ENCODE results near the gene TEDC2.
A peak's percentile ranks its signal among the peaks of the same experiment; 100 is the strongest.

The TEDC2 gene

DNA sequence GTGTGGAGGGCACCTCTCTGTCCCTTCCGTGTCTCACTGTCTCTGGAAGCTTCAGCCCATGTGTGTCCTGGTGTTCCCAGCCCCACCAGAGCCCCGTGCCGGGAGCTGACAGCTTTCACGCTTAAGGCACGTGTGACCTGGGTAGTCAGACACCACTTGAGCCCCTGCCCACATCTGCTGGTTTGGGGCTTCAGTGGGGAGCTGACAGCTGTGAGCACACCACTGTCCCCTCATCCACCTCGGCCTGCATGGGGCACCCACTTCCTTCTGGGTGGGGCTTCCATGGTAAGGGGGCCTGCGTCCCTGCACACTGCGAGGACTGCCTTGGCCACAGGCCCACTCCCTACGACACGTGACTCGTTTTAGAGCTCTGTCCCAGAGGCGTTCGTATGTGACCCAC lies 2.6 kb upstream of the TEDC2 start:
- no peak overlapping the region for H3K27ac ChIP-seq (ENCODE audit: low read length)
- H3K36me3 ChIP-seq (ENCODE audit: control insufficient read depth in 1 of 2, insufficient read depth in 2 of 2, low read length in 2 of 2), result peaks cover 4 to 5% of the 10 kb centered on the region in 2 donors

DNA sequence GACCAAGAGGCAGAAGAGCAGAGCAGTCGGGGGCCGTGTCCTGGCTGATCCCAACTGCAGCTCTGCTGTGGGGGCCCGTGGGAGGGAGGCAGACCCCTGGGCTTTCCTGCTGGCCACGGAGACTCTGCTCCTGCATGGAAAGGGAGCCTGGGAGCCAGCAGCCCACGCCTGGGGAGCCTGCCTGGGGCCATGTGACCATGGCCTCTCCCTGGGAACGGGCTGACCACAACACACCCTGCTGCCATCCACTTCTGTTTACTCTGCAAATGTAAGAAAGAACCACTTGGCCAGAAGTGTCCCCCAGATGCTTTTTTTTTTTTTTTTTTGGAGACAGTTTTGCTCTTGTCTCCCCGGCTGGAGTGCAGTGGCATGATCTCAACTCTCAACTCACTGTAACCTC lies 2.0 kb upstream of the TEDC2 start:
- no peaks in the 10 kb centered on the region for H3K27me3 ChIP-seq (ENCODE audit: low read depth, low read length)
- H3K4me3 ChIP-seq (ENCODE audit: low read depth in 1 of 2, low read length in 2 of 2), result no peak overlapping the region
- H3K4me1 ChIP-seq (ENCODE audit: control insufficient read depth in 1 of 2, insufficient read depth in 2 of 2, low read length in 2 of 2), result peaks cover 0 to 15% of the 10 kb centered on the region in 2 donors
- peaks cover 4 to 5% of the 10 kb centered on the region in 2 donors for H3K36me3 ChIP-seq (ENCODE audit: control insufficient read depth in 1 of 2, insufficient read depth in 2 of 2, low read length in 2 of 2)
- H3K27ac ChIP-seq (ENCODE audit: low read length), result no peak overlapping the region
- no peaks in the 10 kb centered on the region for H3K9me3 ChIP-seq (ENCODE audit: control insufficient read depth in 1 of 2, low read length in 2 of 2)

More for the DNA sequence above, 2.6 kb upstream of the TEDC2 start:
- H3K4me3 ChIP-seq (ENCODE audit: low read depth in 1 of 2, low read length in 2 of 2), result no peak overlapping the region
- no peaks in the 10 kb centered on the region for H3K9me3 ChIP-seq (ENCODE audit: control insufficient read depth in 1 of 2, low read length in 2 of 2)
- peaks cover 0 to 15% of the 10 kb centered on the region in 2 donors for H3K4me1 ChIP-seq (ENCODE audit: control insufficient read depth in 1 of 2, insufficient read depth in 2 of 2, low read length in 2 of 2)
- no peaks in the 10 kb centered on the region for H3K27me3 ChIP-seq (ENCODE audit: low read depth, low read length)

DNA sequence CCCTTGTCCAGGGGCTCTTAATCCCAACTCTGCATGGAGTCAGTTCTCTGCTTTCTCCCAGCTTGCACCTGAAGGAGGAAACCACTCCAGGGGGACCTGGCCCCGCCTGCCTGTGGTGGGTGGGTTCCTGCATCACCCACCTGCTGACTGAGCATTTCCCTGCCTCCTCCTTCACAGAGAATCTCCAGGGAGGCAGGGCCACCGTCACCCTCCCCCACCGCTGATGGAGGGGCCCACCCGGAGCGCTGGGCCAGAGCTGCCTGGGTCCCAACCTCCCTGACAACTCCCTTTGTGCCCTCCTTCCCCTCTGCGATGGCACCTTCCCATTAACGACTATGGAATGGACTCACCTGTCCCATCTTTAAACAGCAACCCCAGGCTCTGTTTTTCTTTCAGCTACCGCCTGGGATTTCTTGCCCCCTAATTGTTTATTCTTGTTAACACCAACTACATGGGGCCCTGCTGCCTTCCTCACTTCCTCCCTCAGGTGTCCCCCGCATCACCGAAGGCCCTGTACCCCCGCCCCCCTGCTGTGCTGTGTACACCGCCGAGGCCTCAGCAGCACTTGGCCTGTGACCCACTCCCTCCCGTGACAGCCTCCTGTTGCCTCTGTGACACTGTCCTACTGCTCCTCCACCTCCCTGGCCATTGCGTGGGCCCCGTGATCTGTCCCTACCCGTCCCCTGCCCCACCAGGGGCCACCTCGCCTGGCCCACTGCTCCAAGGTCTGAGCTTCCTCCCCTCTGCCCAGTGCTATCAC lies 842 bp upstream of the TEDC2 start:
- Histone ChIP-seq H3K9me3 (ENCODE audit: control insufficient read depth in 1 of 2, low read length in 2 of 2) (no peaks in the 10 kb centered on the region), H3K27me3 (ENCODE audit: low read depth, low read length) (no peaks in the 10 kb centered on the region), H3K4me1 (ENCODE audit: control insufficient read depth in 1 of 2, insufficient read depth in 2 of 2, low read length in 2 of 2) (peaks cover 0 to 15% of the 10 kb centered on the region in 2 donors), H3K4me3 (ENCODE audit: low read depth in 1 of 2, low read length in 2 of 2) (peak overlapping the region; percentile 73 to 80), H3K36me3 (ENCODE audit: control insufficient read depth in 1 of 2, insufficient read depth in 2 of 2, low read length in 2 of 2) (no peaks in the 10 kb centered on the region), H3K27ac (ENCODE audit: low read length) (no peak overlapping the region)

DNA sequence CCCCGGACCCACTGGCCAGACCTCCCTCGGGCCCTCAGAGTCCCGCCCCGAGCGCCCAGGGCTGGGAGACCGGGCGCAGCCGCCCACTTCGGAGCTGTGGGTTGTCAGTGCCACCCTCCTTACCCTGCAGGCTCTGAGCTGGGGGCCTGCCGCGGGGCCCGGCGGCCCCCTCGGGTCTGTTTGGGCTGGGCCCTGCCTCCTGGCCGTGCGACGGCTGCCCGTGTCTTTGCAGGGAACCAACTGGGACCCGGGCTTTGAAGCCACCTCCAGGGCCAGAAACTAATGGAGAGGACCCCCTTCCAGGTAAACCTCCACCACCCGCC lies 443 bp downstream of the TEDC2 start:
- H3K36me3 ChIP-seq (ENCODE audit: control insufficient read depth in 1 of 2, insufficient read depth in 2 of 2, low read length in 2 of 2), result no peaks in the 10 kb centered on the region
- peak overlapping the region in 1 of 2 donors; percentile 80 for H3K4me3 ChIP-seq (ENCODE audit: low read depth in 1 of 2, low read length in 2 of 2)
- no peaks in the 10 kb centered on the region for H3K9me3 ChIP-seq (ENCODE audit: control insufficient read depth in 1 of 2, low read length in 2 of 2)
- peaks cover 0 to 15% of the 10 kb centered on the region in 2 donors for H3K4me1 ChIP-seq (ENCODE audit: control insufficient read depth in 1 of 2, insufficient read depth in 2 of 2, low read length in 2 of 2)
- H3K27me3 ChIP-seq (ENCODE audit: low read depth, low read length), result no peaks in the 10 kb centered on the region
- no peak overlapping the region for H3K27ac ChIP-seq (ENCODE audit: low read length)

DNA sequence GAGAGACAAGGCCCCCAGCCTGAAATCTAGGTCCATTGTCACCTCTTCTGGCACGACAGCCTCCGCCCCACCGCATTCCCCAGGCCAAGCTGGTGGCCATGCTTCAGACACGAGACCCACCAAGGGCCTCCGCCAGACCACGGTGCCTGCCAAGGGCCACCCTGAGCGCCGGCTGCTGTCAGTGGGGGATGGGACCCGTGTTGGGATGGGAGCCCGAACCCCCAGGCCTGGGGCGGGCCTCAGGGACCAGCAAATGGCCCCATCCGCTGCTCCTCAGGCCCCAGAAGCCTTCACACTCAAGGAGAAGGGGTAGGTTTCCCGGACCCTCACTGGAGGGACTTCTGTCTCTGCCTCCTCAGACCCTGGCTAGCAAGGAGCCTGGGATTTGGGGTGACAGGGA lies 1.0 kb downstream of the TEDC2 start:
- Histone ChIP-seq H3K27ac (ENCODE audit: low read length) (no peak overlapping the region), H3K4me3 (ENCODE audit: low read depth in 1 of 2, low read length in 2 of 2) (no peak overlapping the region), H3K4me1 (ENCODE audit: control insufficient read depth in 1 of 2, insufficient read depth in 2 of 2, low read length in 2 of 2) (peaks cover 0 to 15% of the 10 kb centered on the region in 2 donors), H3K9me3 (ENCODE audit: control insufficient read depth in 1 of 2, low read length in 2 of 2) (no peaks in the 10 kb centered on the region), H3K27me3 (ENCODE audit: low read depth, low read length) (no peaks in the 10 kb centered on the region), H3K36me3 (ENCODE audit: control insufficient read depth in 1 of 2, insufficient read depth in 2 of 2, low read length in 2 of 2) (no peaks in the 10 kb centered on the region)

DNA sequence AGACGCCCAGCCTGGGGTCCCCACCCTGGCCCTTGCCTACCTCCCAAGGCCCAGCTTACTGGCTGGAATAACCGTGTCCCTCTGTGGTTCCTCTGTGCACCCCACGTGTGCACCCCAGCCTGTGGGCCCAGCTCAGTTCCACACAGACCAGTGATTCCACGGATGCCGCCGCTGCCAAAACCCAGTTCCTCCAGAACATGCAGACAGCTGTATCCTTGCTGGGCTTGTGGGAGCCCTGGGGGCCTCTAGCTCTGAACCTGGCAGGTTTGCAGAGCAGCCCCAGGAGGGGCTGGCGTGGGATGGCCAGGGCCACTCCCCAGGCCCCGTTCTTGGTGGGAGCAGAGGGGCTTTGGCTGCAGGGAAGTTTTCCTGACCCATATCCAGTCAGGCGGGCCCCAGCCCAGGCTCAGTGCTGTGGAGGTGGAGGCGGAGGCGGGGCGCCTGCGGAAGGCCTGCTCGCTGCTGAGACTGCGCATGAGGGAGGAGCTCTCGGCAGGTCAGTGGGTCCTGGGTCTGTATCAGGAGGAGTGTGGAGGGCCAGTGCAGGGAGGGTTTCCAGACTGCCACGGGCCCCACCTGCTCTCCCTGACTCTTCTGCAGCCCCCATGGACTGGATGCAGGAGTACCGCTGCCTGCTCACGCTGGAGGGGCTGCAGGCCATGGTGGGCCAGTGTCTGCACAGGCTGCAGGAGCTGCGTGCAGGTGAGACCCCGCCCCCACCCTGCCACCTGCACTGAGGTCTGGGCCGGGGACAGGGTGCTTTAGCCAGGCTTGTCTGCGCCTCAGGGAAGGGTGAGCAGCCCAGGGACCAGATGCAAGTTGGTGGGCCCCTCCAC lies 2.3 kb downstream of the TEDC2 start:
- Histone ChIP-seq H3K27me3 (ENCODE audit: low read depth, low read length) (no peaks in the 10 kb centered on the region), H3K4me1 (ENCODE audit: control insufficient read depth in 1 of 2, insufficient read depth in 2 of 2, low read length in 2 of 2) (peaks cover 0 to 15% of the 10 kb centered on the region in 2 donors), H3K27ac (ENCODE audit: low read length) (no peak overlapping the region), H3K4me3 (ENCODE audit: low read depth in 1 of 2, low read length in 2 of 2) (no peak overlapping the region), H3K36me3 (ENCODE audit: control insufficient read depth in 1 of 2, insufficient read depth in 2 of 2, low read length in 2 of 2) (no peaks in the 10 kb centered on the region), H3K9me3 (ENCODE audit: control insufficient read depth in 1 of 2, low read length in 2 of 2) (no peaks in the 10 kb centered on the region)

DNA sequence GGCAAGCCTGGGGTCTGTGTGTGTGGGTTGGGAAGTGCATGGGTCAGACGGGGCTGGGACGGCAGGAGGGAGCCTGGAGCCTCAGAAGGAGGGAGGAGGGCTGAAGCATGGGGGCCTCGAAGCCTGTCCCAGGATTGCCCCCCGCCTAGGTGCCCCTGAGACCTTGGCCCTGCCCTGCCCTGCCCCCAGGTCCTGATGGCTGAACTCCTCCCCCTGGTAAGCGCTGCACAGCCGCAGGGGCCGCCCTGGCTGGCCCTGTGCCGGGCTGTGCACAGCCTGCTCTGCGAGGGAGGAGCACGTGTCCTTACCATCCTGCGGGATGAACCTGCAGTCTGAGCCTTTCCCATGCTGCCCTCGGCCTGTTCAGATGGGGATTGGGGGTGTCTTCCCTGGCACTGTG lies 4.4 kb downstream of the TEDC2 start:
- Histone ChIP-seq H3K36me3 (ENCODE audit: control insufficient read depth in 1 of 2, insufficient read depth in 2 of 2, low read length in 2 of 2) (no peaks in the 10 kb centered on the region), H3K9me3 (ENCODE audit: control insufficient read depth in 1 of 2, low read length in 2 of 2) (no peaks in the 10 kb centered on the region), H3K27me3 (ENCODE audit: low read depth, low read length) (peaks cover 5% of the 10 kb centered on the region), H3K27ac (ENCODE audit: low read length) (no peak overlapping the region), H3K4me1 (ENCODE audit: control insufficient read depth in 1 of 2, insufficient read depth in 2 of 2, low read length in 2 of 2) (peaks cover 0 to 25% of the 10 kb centered on the region in 2 donors), H3K4me3 (ENCODE audit: low read depth in 1 of 2, low read length in 2 of 2) (no peak overlapping the region)

DNA sequence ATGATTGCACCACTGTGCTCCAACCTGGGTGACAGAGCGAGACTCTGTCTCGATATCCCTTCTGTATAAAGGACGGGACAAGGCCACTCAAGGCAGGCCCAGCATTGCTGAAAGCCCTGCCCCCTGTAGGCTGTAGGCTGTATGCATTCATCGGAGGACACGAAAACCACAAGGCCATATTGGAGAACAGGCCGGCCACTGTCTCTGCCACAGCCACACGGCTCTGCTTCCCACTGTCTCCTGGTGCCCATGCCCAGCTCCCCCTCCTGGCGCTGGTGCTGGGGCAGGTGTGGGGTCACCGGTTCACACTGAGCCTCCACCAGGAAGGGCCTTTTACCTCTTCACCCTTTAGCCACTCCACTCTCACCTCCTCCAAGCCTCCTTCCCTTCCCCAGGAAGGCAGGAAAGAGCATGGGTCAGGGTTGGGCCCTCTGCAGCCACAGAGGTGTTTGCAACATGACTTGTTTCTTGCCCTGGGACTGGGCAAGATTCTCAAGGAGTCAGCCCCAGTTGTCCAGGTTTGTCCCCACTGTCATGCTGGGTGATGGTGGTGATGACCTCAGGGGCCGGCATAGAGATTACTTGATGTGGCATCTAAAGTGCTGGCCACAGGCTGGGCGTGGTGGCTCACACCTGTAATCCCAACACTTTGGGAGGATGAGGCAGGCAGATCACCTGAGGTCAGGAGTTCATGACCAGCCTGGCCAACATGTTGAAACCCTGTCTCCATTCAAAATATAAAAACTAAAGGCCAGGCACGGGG lies 5.9 kb downstream of the TEDC2 start:
- peaks cover 12% of the 10 kb centered on the region for H3K27me3 ChIP-seq (ENCODE audit: low read depth, low read length)

DNA sequence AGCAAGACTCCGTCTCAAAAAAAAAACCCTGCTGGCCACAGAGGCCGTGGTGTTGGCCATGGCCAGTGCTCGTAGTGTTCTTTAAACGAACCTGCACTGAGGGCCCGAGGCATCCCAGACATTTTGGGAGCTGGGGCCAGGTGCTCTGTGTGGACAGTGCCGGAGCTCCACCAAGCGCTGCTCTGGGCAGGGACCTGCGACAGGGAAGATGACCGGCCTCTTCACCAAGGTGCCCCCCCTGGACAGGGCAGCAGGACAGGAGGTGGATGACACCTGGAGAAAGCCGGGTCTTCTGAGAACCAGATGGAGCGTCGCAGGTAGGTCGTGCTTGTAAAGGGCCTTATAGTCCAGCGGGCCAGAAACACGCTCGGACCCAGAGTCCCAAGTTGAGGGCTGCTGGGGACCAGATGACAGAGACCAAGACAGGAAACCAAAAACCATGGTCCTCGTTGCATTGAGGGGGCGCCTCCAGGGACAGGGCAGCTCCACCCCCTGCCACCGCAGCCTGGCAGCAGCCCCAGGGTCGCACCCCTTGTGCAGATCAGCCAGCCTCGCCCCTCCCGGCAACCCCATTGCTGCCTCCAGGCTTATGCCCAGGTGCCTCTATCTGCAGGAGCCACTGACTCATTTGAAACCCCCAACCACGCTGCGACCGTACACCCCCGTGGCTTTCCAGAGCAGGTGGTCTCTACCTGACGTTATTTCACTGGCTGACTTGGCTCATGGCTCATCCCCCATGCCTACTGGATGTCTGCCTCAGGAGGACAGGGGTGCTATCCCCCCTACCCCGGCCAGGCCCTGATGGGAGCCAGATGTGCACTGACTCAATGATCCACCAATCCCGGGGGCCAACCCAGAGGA lies 7.0 kb downstream of the TEDC2 start:
- Histone ChIP-seq H3K9me3 (ENCODE audit: control insufficient read depth in 1 of 2, low read length in 2 of 2) (no peaks in the 10 kb centered on the region), H3K36me3 (ENCODE audit: control insufficient read depth in 1 of 2, insufficient read depth in 2 of 2, low read length in 2 of 2) (no peaks in the 10 kb centered on the region), H3K4me3 (ENCODE audit: low read depth in 1 of 2, low read length in 2 of 2) (peak overlapping the region in 1 of 2 donors; percentile 59), H3K4me1 (ENCODE audit: control insufficient read depth in 1 of 2, insufficient read depth in 2 of 2, low read length in 2 of 2) (peaks cover 0 to 31% of the 10 kb centered on the region in 2 donors), H3K27ac (ENCODE audit: low read length) (no peak overlapping the region), H3K27me3 (ENCODE audit: low read depth, low read length) (peaks cover 14% of the 10 kb centered on the region)

More for the DNA sequence above, 5.9 kb downstream of the TEDC2 start:
- H3K4me3 ChIP-seq (ENCODE audit: low read depth in 1 of 2, low read length in 2 of 2), result no peak overlapping the region
- no peak overlapping the region for H3K27ac ChIP-seq (ENCODE audit: low read length)
- H3K36me3 ChIP-seq (ENCODE audit: control insufficient read depth in 1 of 2, insufficient read depth in 2 of 2, low read length in 2 of 2), result no peaks in the 10 kb centered on the region
- no peaks in the 10 kb centered on the region for H3K9me3 ChIP-seq (ENCODE audit: control insufficient read depth in 1 of 2, low read length in 2 of 2)
- peaks cover 0 to 20% of the 10 kb centered on the region in 2 donors for H3K4me1 ChIP-seq (ENCODE audit: control insufficient read depth in 1 of 2, insufficient read depth in 2 of 2, low read length in 2 of 2)

DNA sequence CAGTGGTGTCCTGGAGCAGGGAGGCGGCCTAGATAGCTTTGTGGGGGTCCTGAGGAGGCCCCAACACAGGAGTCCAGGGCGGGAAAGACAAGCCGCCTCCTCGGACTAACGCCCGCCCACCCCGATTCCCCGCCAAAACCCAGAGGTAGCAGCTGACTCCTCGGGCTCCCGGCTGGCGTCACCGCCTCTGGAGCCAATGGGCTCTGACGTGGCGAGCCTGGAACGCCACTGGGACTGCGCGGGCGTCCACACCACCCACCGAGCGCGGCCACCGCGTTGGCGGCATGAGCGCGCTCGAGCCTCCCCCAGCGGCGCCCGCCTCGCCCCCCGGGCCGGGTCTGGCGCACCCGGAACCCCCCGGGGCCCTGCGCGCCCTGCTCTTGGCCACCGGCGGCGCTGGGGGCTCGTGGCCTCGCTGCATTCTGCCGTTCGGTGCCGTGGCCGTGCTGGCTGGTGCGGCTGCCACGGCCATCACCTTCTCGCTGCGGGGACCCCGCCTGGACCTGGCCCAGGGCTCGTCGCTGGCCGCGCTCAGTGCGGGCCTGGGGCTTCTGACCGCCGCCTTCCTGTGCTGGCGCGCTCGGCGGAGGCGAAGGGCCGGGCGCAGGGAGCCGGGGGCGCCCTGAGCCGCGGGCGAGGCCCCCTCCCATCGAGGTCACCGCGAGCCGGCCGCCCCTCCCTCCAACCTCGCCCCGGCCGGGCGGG lies 7.8 kb downstream of the TEDC2 start:
- no peaks in the 10 kb centered on the region for H3K36me3 ChIP-seq (ENCODE audit: control insufficient read depth in 1 of 2, insufficient read depth in 2 of 2, low read length in 2 of 2)
- no peaks in the 10 kb centered on the region for H3K9me3 ChIP-seq (ENCODE audit: control insufficient read depth in 1 of 2, low read length in 2 of 2)
- H3K4me3 ChIP-seq (ENCODE audit: low read depth in 1 of 2, low read length in 2 of 2), result peak overlapping the region; percentile 21 to 59
- no peak overlapping the region for H3K27ac ChIP-seq (ENCODE audit: low read length)
- H3K27me3 ChIP-seq (ENCODE audit: low read depth, low read length), result peaks cover 20% of the 10 kb centered on the region
- peaks cover 0 to 31% of the 10 kb centered on the region in 2 donors for H3K4me1 ChIP-seq (ENCODE audit: control insufficient read depth in 1 of 2, insufficient read depth in 2 of 2, low read length in 2 of 2)

Measured in muscle layer of duodenum (tissue), 2 donors.